ENCODE data around the gene TRIM33. TPM values are rescaled to one million over a fixed set of nuclear protein-coding genes. Genes with fewer than 3 reads are reported as not detected.
A peak's percentile ranks its signal among the peaks of the same experiment; 100 is the strongest.

TRIM33 gene
- total and polyA plus RNA-seq, 2 of the 13 experiments (the other 11 are each of a cell fraction or from before 2014, with no cell fraction given) = 35.5 to 42.2 TPM

- TF ChIP-seq ZBTB25 (CRISPR knock-in tag; IDR thresholded peaks at IDR 0.05) (peak; percentile 2; the same call in 1 of the 2 replicates), BATF2 (CRISPR knock-in tag; IDR thresholded peaks at IDR 0.05) (no peak), PHB2 (IDR thresholded peaks at IDR 0.05; ENCODE audit: partially characterized antibody) (no peak), KAT7 (CRISPR knock-in tag; IDR thresholded peaks at IDR 0.05; ENCODE audit: borderline replicate concordance) (no peak; the same call in 1 of the 2 replicates), GATA4 (IDR thresholded peaks at IDR 0.05; ENCODE audit: borderline replicate concordance, low read depth) (no peak), POLR2G (IDR thresholded peaks at IDR 0.05; ENCODE audit: low read depth, low read length) (no peak), ZNF597 (CRISPR knock-in tag; IDR thresholded peaks at IDR 0.05) (no peak), ZNF660 (CRISPR knock-in tag; IDR thresholded peaks at IDR 0.05; ENCODE audit: borderline replicate concordance, low read depth) (no peak), CBX5 (CRISPR knock-in tag; IDR thresholded peaks at IDR 0.05; ENCODE audit: borderline replicate concordance) (no peak), ZNF407 (CRISPR knock-in tag; IDR thresholded peaks at IDR 0.05; ENCODE audit: not compliant biosample characterization) (no peak), SP5 (CRISPR knock-in tag; IDR thresholded peaks at IDR 0.05; ENCODE audit: borderline replicate concordance, low read depth) (no peak), NCOA1 (CRISPR knock-in tag; IDR thresholded peaks at IDR 0.05) (no peak), AKNA (CRISPR knock-in tag; IDR thresholded peaks at IDR 0.05; ENCODE audit: borderline replicate concordance) (no peak)
These were observed 53.2 kb downstream of the TRIM33 start (continued) for GRCh38 chr1:114457675-114458236.
